Astrocyte (in vitro differentiated cells and primary cell): ENCODE results near the gene DIDO1. TPM values are rescaled to one million over a fixed set of nuclear protein-coding genes. Genes with fewer than 3 reads are reported as not detected.
A peak's percentile ranks its signal among the peaks of the same experiment; 100 is the strongest.

ENCODE experiments used
- DNase-seq: peaks from one replicate; pipeline ENCODE4 v3.0.0-alpha.2; 2010; ENCODE audit warnings: low read depth
- FAIRE-seq: peaks from 2 replicates; lab custom pipeline; 2011; peaks lifted over from hg19 to GRCh38; lab: Jason Lieb, UNC
- H2AFZ ChIP-seq: 2 replicates; pipeline ENCODE4 v1.6.0; 2012; ENCODE audit warnings: low read depth, low read length, inconsistent platforms
- H3K27ac ChIP-seq: 2 replicates; pipeline ENCODE4 v1.5.1; 2011; ENCODE audit warnings: low read depth, low read length, inconsistent platforms
- H3K27me3 ChIP-seq: 2 replicates; pipeline ENCODE4 v1.6.0; 2011; ENCODE audit warnings: low read length, inconsistent platforms; ENCODE audit not compliant: insufficient read depth
- H3K36me3 ChIP-seq: 2 replicates; pipeline ENCODE4 v1.5.1; 2011; ENCODE audit warnings: low read length, inconsistent platforms; ENCODE audit not compliant: insufficient read depth
- H3K4me1 ChIP-seq: 2 replicates; pipeline ENCODE4 v1.5.1; 2011; ENCODE audit warnings: low read length, inconsistent platforms; ENCODE audit not compliant: insufficient read depth
- H3K4me2 ChIP-seq: 2 replicates; pipeline ENCODE4 v1.6.0; 2012; ENCODE audit warnings: low read length, inconsistent platforms
- H3K4me3 ChIP-seq: 2 replicates; pipeline ENCODE4 v1.5.1; 2011; ENCODE audit warnings: low read depth, mild to moderate bottlenecking, low read length, inconsistent platforms; ENCODE audit not compliant: insufficient read depth
- H3K79me2 ChIP-seq: 2 replicates; pipeline ENCODE4 v1.6.0; 2012; ENCODE audit warnings: mild to moderate bottlenecking, low read length, inconsistent platforms; ENCODE audit not compliant: insufficient read depth
- H3K9ac ChIP-seq: 2 replicates; pipeline ENCODE4 v1.6.0; 2012; ENCODE audit warnings: mild to moderate bottlenecking, low read length, inconsistent platforms
- H3K9me3 ChIP-seq: 2 replicates; pipeline ENCODE4 v1.5.1; 2012; ENCODE audit warnings: low read depth, mild to moderate bottlenecking, low read length, inconsistent platforms; ENCODE audit not compliant: insufficient read depth
- H4K20me1 ChIP-seq: 2 replicates; pipeline ENCODE4 v1.6.0; 2012; ENCODE audit warnings: low read length, inconsistent platforms; ENCODE audit not compliant: insufficient read depth
- H3K27ac Mint-ChIP-seq: one replicate; pipeline ENCODE4 v1.8.0; 2021; ENCODE audit warnings: mild to moderate bottlenecking, mixed read lengths; ENCODE audit not compliant: unreplicated experiment
- H3K27me3 Mint-ChIP-seq: one replicate; pipeline ENCODE4 v1.8.0; 2021; ENCODE audit warnings: low read depth, mixed read lengths; ENCODE audit not compliant: unreplicated experiment
- H3K36me3 Mint-ChIP-seq: one replicate; pipeline ENCODE4 v1.8.0; 2021; ENCODE audit warnings: low read depth, mixed read lengths; ENCODE audit not compliant: unreplicated experiment
- H3K4me1 Mint-ChIP-seq: one replicate; pipeline ENCODE4 v1.8.0; 2021; ENCODE audit warnings: low read depth, mixed read lengths; ENCODE audit not compliant: unreplicated experiment
- H3K4me3 Mint-ChIP-seq: one replicate; pipeline ENCODE4 v1.8.0; 2021; ENCODE audit warnings: mild to moderate bottlenecking, moderate library complexity, mixed read lengths; ENCODE audit not compliant: unreplicated experiment
- H3K9me3 Mint-ChIP-seq: one replicate; pipeline ENCODE4 v1.8.0; 2021; ENCODE audit warnings: mild to moderate bottlenecking, mixed read lengths; ENCODE audit not compliant: unreplicated experiment
- EZH2 ChIP-seq: IDR thresholded peaks from 2 replicates; pipeline ENCODE4 v1.6.1; 2012; ENCODE audit warnings: mild to moderate bottlenecking, low read length, inconsistent platforms; ENCODE audit not compliant: insufficient read depth
- total RNA-seq: library from RNA; stranded (reverse); gene quantifications from 2 replicates; pipeline ENCODE4 v1.2.1, GENCODE V29; 2021
- TF ChIP-seq, protein P1 (sequence below): IDR thresholded peaks from 2 replicates; pipeline ENCODE4 v1.5.1; 2011; ENCODE audit warnings: low read depth, mild to moderate bottlenecking, inconsistent platforms, low read length, moderate library complexity; ENCODE audit not compliant: insufficient read depth

The DIDO1 gene
- total RNA-seq, 1 donor from 2014 or later = 39.0 TPM

- peaks cover 100% of the 10 kb centered on the region for H4K20me1 ChIP-seq
- TF ChIP-seq EZH2 = no peak
- TF ChIP-seq, protein P1, sequence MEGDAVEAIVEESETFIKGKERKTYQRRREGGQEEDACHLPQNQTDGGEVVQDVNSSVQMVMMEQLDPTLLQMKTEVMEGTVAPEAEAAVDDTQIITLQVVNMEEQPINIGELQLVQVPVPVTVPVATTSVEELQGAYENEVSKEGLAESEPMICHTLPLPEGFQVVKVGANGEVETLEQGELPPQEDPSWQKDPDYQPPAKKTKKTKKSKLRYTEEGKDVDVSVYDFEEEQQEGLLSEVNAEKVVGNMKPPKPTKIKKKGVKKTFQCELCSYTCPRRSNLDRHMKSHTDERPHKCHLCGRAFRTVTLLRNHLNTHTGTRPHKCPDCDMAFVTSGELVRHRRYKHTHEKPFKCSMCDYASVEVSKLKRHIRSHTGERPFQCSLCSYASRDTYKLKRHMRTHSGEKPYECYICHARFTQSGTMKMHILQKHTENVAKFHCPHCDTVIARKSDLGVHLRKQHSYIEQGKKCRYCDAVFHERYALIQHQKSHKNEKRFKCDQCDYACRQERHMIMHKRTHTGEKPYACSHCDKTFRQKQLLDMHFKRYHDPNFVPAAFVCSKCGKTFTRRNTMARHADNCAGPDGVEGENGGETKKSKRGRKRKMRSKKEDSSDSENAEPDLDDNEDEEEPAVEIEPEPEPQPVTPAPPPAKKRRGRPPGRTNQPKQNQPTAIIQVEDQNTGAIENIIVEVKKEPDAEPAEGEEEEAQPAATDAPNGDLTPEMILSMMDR = no peak
- H3K27me3 Mint-ChIP-seq = no peaks in the 10 kb centered on the region
- no peaks in the 10 kb centered on the region for H3K9me3 ChIP-seq
- H3K27ac Mint-ChIP-seq = no peak overlapping the region
- DNase-seq = no peak
- peaks cover 42% of the 10 kb centered on the region for H3K36me3 ChIP-seq
- H3K79me2 ChIP-seq = peaks cover 99% of the 10 kb centered on the region
- no peak overlapping the region for H3K9ac ChIP-seq
- H3K4me2 ChIP-seq = no peak overlapping the region
- peaks cover 13% of the 10 kb centered on the region for H3K36me3 Mint-ChIP-seq
- H3K4me3 Mint-ChIP-seq = no peak overlapping the region
- no peaks in the 10 kb centered on the region for H3K9me3 Mint-ChIP-seq
- H3K4me1 ChIP-seq = peaks cover 13% of the 10 kb centered on the region
- H3K27me3 ChIP-seq = no peaks in the 10 kb centered on the region
- FAIRE-seq = no peak
- H3K4me1 Mint-ChIP-seq = peaks cover 16% of the 10 kb centered on the region
- H3K4me3 ChIP-seq = no peak overlapping the region
- no peak overlapping the region for H3K27ac ChIP-seq
- no peak overlapping the region for H2AFZ ChIP-seq
Measured at GRCh38 chr20:62910777-62911497, 15.4 kb downstream of the DIDO1 start.

DNA sequence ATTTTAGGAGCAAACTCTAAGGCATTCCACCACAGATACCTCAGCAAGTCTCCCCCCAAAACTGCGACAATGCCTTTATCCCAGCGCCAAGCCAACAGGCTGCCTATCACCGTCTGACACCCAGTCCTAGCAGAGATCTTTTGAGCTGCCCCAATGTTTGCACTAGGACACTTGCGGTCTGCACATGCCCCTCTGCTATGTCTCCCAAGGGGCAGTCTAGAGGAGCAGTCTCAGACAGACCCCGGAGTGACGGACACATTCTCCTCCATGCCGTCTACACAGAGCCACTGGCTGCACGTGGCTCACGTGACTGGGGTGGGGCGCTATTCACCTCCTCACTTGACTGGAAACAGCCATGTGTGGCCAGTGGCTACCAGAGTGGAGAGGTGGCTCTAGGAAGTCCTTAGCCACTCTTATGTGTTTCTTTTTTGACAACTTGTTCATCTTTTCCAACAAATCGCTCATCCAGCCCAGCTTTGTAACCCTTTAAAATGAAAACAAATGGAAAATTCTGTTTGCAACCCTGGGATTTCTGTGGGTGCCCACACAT is 16.0 kb downstream of the DIDO1 start:
- H3K4me3 Mint-ChIP-seq = peak overlapping the region; percentile 6
- no peak for DNase-seq
- no peaks in the 10 kb centered on the region for H3K9me3 Mint-ChIP-seq
- peaks cover 14% of the 10 kb centered on the region for H3K4me1 Mint-ChIP-seq
- no peaks in the 10 kb centered on the region for H3K27me3 Mint-ChIP-seq
- peaks cover 99% of the 10 kb centered on the region for H3K79me2 ChIP-seq
- H3K9ac ChIP-seq = no peak overlapping the region
- H3K4me3 ChIP-seq = no peak overlapping the region
- H3K27me3 ChIP-seq = no peaks in the 10 kb centered on the region
- peak overlapping the region; percentile 18 for H3K27ac Mint-ChIP-seq
- H3K36me3 Mint-ChIP-seq = peaks cover 13% of the 10 kb centered on the region
- FAIRE-seq = no peak
- H4K20me1 ChIP-seq = peaks cover 100% of the 10 kb centered on the region
- peaks cover 48% of the 10 kb centered on the region for H3K36me3 ChIP-seq
- no peak overlapping the region for H3K27ac ChIP-seq
- TF ChIP-seq, protein P1 = no peak
- TF ChIP-seq EZH2 = no peak
- H3K4me2 ChIP-seq = no peak overlapping the region
- no peak overlapping the region for H2AFZ ChIP-seq
- H3K9me3 ChIP-seq = no peaks in the 10 kb centered on the region
- H3K4me1 ChIP-seq = peaks cover 13% of the 10 kb centered on the region
